ENCODE measurements around the gene SOX5.

GRCh38 chr12:23495472-23495871 lies 454.0 kb downstream of the SOX5 start:
- TF ChIP-seq CTCF (IDR thresholded peaks at IDR 0.05) (no peak), POLR2AphosphoS5 (IDR thresholded peaks at IDR 0.05; ENCODE audit: insufficient read depth in 1 of 2, low read depth in 1 of 2) (no peak), POLR2A (IDR thresholded peaks at IDR 0.05) (no peak)

Data from vagina (tissue), 2 donors.